ENCODE results near the gene GPR17. TPM values are rescaled to one million over a fixed set of nuclear protein-coding genes. Genes with fewer than 3 reads are reported as not detected.

GPR17 gene
- total RNA-seq, 1 experiment from 2014 or later, result not detected

DNA sequence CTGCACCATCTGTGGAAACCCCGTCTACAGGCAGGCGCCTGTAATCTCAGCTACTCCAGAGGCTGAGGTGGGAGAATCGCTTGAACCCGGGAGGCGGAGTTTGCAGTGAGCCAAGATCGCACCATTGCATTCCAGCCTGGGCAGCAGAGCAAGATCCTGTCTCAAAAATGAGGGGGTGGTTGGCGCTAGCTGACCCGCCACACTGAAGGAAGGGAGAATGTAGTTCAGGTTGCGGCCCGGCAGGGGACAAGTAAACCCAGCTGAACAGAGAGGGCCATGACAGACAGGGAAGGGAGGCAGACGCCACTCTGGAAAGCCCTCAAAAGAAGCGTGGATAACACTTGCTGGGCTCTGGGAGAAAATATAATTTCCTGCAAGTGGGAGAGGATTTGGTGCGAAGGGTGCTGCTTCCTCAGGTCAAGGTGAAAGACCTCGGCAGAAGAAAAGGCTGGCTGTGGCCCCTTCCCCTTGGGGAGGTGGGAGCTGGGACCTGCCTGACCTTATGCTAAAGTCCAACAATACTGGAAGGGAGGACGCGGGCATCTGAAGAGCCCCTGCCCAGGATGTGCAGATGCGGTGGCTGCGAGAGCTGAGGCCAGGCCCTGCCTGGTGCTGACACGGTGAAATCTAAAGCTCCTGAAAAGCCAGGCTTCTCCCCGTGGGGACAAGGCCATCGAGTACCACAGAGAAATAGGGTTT, 51.7 kb downstream of the GPR17 start:
- no peak for TF ChIP-seq POLR2AphosphoS5 (IDR thresholded peaks at IDR 0.05; ENCODE audit: low read depth, low read length)
- Histone ChIP-seq H3K36me3 (ENCODE audit: control insufficient read depth, insufficient read depth, low read length) (no peaks in the 10 kb centered on the region; the same call in none of the 2 replicates), H3K27me3 (ENCODE audit: control insufficient read depth, insufficient read depth, low read length) (no peaks in the 10 kb centered on the region), H3K27ac (ENCODE audit: low read length) (no peak overlapping the region), H3K4me1 (ENCODE audit: control insufficient read depth, insufficient read depth, low read length) (peaks cover 10% of the 10 kb centered on the region), H3K4me3 (ENCODE audit: low read depth in 2 of 2, low read length in 2 of 2) (no peak overlapping the region), H3K9me3 (ENCODE audit: control insufficient read depth, insufficient read depth, low read depth, low read length) (no peaks in the 10 kb centered on the region)
- BruUV-seq (replicated peaks), result no TSS peak
- in situ Hi-C loops (cut with HindIII; ENCODE audit: low pct_unique_long_range_greater_than_20kb, low sequenced_read_pairs) (no loop called here), intact Hi-C loops (cut with micrococcal nuclease; ENCODE audit: unreplicated experiment) (no loop called here)
- ChIA-PET POLR2A (interaction anchor here (0.5 kb wide), 1 partner anchor 10 kb away, joined by 7 read pairs; no protein-coding TSS in a partner anchor), CTCF (no interaction called here)
- DNase-seq (ENCODE audit: low read depth, low spot score) (no peak), ATAC-seq (no peak)

GRCh38 chr2:127698553-127699355, 52.8 kb downstream of the GPR17 start:
- intact Hi-C loops (cut with micrococcal nuclease; ENCODE audit: unreplicated experiment), result no loop called here
- POLR2A ChIA-PET, result interaction anchor here (0.5 kb wide), 1 partner anchor 9 kb away, joined by 7 read pairs; no protein-coding TSS in a partner anchor

More at GRCh38 chr2:127698553-127699355, 52.8 kb downstream of the GPR17 start:
- no TSS peak for BruUV-seq (replicated peaks)
- Histone ChIP-seq H3K4me3 (ENCODE audit: low read depth in 2 of 2, low read length in 2 of 2) (no peak overlapping the region), H3K9me3 (ENCODE audit: control insufficient read depth, insufficient read depth, low read depth, low read length) (no peaks in the 10 kb centered on the region), H3K4me1 (ENCODE audit: control insufficient read depth, insufficient read depth, low read length) (peaks cover 19% of the 10 kb centered on the region), H3K36me3 (ENCODE audit: control insufficient read depth, insufficient read depth, low read length) (no peaks in the 10 kb centered on the region; the same call in none of the 2 replicates), H3K27me3 (ENCODE audit: control insufficient read depth, insufficient read depth, low read length) (no peaks in the 10 kb centered on the region), H3K27ac (ENCODE audit: low read length) (no peak overlapping the region)
- TF ChIP-seq TCF7L2 (IDR thresholded peaks at IDR 0.05; ENCODE audit: low read depth, low read length) (no peak), SIN3A (IDR thresholded peaks at IDR 0.05; ENCODE audit: borderline replicate concordance, insufficient read depth, low read depth, low read length) (no peak), POLR2AphosphoS5 (IDR thresholded peaks at IDR 0.05; ENCODE audit: low read depth, low read length) (no peak)
- TF ChIP-seq, protein P1, sequence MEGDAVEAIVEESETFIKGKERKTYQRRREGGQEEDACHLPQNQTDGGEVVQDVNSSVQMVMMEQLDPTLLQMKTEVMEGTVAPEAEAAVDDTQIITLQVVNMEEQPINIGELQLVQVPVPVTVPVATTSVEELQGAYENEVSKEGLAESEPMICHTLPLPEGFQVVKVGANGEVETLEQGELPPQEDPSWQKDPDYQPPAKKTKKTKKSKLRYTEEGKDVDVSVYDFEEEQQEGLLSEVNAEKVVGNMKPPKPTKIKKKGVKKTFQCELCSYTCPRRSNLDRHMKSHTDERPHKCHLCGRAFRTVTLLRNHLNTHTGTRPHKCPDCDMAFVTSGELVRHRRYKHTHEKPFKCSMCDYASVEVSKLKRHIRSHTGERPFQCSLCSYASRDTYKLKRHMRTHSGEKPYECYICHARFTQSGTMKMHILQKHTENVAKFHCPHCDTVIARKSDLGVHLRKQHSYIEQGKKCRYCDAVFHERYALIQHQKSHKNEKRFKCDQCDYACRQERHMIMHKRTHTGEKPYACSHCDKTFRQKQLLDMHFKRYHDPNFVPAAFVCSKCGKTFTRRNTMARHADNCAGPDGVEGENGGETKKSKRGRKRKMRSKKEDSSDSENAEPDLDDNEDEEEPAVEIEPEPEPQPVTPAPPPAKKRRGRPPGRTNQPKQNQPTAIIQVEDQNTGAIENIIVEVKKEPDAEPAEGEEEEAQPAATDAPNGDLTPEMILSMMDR (IDR thresholded peaks at IDR 0.05), result no peak
- TF ChIP-seq, protein P2, sequence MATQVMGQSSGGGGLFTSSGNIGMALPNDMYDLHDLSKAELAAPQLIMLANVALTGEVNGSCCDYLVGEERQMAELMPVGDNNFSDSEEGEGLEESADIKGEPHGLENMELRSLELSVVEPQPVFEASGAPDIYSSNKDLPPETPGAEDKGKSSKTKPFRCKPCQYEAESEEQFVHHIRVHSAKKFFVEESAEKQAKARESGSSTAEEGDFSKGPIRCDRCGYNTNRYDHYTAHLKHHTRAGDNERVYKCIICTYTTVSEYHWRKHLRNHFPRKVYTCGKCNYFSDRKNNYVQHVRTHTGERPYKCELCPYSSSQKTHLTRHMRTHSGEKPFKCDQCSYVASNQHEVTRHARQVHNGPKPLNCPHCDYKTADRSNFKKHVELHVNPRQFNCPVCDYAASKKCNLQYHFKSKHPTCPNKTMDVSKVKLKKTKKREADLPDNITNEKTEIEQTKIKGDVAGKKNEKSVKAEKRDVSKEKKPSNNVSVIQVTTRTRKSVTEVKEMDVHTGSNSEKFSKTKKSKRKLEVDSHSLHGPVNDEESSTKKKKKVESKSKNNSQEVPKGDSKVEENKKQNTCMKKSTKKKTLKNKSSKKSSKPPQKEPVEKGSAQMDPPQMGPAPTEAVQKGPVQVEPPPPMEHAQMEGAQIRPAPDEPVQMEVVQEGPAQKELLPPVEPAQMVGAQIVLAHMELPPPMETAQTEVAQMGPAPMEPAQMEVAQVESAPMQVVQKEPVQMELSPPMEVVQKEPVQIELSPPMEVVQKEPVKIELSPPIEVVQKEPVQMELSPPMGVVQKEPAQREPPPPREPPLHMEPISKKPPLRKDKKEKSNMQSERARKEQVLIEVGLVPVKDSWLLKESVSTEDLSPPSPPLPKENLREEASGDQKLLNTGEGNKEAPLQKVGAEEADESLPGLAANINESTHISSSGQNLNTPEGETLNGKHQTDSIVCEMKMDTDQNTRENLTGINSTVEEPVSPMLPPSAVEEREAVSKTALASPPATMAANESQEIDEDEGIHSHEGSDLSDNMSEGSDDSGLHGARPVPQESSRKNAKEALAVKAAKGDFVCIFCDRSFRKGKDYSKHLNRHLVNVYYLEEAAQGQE (IDR thresholded peaks at IDR 0.05; ENCODE audit: insufficient read depth in 1 of 2, low read depth in 2 of 2, low read length in 1 of 2), result no peak
- in situ Hi-C loops (cut with HindIII; ENCODE audit: low pct_unique_long_range_greater_than_20kb, low sequenced_read_pairs), result no loop called here
- ATAC-seq (no peak), DNase-seq (ENCODE audit: low read depth, low spot score) (no peak)
- CTCF ChIA-PET, result no interaction called here
